HG03135 (cell line): ENCODE measurements around the gene CYBA.
"Not testable (repeated sequence)": the region's sequence is repeated elsewhere in the genome, so short reads cannot be mapped to it uniquely, and the experiment has no call there.

ENCODE experiments used
- ATAC-seq: cut with Tn5 transposase; IDR thresholded peaks from one replicate; pipeline ENCODE4 v1.9.1; 2021; ENCODE audit warnings: mild to moderate bottlenecking, moderate library complexity; ENCODE audit not compliant: unreplicated experiment

Gene CYBA

DNA sequence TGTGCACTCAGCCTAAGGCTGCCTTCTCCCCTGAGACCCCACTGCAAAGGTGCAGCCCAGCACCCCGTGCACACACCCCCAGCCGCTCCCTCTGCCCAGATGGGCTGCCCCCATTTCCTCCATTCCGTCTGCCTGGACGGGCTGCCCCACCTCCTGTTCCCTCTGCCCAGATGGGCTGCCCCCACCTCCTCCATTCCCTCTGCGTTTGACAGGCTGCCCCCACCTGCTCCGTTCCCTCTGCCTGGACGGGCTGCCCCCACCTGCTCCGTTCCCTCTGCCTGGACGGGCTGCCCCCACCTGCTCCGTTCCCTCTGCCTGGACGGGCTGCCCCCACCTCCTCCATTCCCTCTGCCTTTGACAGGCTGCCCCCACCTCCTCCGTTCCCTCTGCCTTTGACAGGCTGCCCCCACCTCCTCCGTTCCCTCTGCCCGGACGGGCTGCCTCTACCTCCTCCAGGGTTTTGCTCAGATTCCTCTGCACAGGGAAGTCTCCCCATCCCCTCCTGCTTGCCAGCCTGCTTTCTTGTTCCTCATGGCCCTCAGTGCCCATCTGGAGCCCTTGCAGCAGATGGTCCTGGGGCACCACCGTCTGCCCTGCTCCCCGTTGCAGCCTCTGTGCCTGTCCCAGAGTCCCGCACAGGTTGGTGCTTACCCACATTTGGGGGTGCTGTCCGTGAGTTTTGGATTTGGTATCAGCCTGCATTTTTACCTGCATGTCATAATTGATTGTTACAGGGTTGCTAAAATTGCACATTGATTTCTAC lies 35.9 kb downstream of the CYBA start:
- no peak for ATAC-seq

DNA sequence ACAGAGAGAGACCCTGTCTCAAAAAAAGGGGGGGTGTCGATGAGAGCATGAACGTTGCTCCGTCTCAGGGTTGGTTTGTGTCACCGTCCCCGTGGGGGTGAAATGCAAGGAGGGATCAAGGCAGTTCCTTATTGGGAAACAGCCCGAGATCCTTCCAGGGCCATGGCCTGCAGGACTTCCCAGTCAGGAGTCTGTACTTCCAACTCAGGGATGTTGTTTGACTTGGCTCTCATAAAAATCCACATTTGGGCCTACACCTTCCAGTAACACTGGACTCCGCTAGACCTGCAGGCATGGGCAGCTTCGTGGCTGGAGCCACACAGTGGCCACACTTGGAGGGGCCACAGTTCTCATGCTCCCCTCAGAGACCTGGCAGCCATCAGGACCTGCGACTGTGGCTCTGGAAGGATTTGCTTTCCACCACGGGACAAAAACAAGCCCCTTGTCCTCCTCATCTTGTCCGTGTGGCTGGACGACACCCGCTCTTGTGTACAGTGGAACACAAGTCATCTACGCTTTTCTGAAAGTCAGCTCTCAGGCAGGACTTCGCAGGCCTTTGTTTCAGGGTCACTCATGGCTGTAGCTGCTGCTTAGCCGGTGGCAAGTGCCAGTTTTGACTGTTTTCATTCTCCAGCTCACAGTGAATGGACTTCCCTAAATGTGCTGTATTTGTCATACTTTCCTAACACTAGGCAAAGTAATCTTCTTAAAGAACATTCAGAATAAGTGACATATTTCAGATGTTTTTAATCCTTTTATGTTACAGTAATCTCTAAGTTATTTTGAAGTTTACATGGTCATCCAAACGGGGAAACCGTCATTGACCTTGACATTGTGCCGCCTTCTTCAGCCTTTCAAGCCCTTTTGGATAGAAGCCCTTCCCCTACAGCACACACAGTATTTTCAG lies 36.7 kb downstream of the CYBA start:
- no peak for ATAC-seq

DNA sequence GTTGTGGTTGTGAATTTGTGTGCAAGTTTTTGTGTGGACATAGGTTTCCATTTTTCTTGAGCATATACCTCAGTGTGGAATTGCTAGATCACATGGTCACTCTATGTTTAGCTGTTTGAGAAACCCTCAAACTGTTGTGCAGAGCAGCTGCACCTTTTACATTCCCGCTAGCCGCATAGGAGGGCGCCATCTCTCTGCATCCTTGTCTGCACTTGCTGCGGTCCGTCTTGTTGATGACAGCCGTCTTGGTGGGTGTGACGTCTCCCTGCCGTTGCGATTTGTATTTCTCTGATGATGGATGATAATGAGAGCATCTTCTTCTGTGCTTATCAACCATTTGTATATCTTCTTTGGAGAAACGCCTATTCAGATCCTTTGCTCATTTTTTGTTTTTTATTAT lies 37.6 kb downstream of the CYBA start:
- ATAC-seq = no peak

DNA sequence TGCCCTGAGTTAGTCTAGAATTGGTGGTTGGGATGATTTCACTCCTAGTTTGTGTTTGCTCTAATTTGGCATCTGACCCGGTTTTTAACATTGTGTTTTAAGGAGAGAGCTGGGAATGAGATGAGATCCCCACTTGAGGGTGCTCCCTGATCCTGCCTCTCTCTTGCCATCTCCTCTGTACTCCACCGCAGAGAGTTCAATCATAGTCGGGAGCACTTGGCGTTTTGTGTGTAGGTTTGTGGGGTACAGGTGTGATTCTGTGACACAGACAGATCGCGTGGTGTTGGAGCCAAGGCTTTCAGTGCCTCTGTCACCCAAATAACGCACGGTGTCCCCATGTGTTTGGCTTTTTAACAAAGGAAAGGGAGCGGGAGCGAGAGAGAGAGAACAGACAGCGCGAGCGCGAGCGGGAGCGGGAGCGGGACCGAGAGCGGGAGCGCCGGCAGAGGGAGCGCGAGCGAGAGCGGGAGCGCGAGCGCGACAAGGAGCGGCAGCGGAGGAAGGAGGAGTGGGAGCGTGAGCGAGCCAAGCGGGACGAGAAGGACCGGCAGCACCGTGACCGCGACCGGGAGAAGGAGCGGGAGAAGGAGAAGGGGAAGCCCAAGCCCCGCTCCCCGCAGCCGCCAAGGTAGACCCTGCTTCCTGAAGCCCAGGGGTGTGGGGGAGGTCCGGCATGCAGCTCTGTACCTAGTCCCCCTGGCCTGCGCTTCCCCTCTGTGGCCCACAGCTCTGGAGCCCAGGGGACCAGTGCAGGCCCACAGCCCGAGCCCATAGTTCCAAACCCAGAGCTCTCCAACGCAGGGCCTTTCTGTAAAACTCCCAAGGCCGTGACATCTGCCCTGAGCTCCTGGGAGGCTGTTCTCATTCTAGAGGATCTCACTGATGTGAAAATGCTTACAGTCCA lies 39.7 kb downstream of the CYBA start:
- no peak for ATAC-seq

DNA sequence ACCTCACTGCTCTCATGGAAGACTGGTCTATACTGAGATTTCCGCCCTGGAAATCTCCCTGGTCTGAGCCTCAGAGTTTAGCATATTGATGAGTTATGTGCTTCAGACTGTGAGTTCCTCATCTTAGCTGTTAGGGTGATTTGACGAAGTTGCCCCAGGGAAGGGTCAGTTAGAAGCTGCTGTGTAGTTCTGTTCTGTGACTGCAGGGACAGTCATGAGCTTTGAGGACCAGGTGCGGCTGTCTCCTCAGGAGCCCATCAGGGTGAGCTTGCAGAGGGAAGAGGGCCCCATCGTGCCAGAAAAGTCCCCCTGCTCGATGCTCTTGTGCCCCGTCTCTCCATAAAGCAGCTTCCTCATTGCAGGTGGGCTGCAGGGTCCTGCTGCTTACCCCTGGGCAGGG lies 40.8 kb downstream of the CYBA start:
- no peak for ATAC-seq

DNA sequence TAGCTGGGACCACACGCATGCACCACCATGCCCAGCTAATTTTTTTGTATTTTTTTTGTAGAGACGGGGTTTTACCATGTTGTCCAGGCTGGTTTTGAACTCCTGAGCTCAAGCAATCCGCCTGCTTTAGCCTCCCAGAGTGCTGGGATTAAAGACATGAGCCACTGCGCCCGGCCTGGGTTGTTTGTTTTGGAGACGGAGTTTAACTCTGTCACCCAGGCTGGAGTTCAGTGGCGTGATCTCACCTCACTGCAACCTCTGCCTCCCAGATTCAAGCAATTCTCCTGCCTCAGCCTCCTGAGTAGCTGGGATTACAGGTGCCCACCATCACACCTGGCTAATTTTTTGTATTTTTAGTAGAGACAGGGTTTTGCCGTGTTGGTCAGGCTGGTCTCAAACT lies 41.4 kb downstream of the CYBA start:
- ATAC-seq = not testable (repeated sequence)

DNA sequence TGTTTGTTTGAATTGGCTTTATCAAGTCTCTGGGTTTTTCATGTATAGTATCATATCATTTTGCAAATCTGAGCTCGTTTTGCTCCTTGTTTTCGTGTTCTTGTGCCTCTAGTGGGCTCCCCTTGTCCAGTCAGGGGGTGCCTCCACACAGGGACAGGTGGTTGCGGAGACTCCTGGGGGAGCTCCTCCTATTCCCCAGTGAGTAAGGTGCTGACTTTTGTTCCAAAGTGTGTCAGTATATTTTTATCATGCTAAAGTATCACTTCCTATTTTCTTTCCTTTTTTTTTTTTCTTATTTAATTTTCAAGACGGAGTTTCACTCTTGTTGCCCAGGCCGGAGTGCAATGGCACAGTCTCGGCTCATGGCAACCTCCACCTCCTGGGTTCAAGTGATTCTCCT lies 42.8 kb downstream of the CYBA start:
- ATAC-seq = no peak

DNA sequence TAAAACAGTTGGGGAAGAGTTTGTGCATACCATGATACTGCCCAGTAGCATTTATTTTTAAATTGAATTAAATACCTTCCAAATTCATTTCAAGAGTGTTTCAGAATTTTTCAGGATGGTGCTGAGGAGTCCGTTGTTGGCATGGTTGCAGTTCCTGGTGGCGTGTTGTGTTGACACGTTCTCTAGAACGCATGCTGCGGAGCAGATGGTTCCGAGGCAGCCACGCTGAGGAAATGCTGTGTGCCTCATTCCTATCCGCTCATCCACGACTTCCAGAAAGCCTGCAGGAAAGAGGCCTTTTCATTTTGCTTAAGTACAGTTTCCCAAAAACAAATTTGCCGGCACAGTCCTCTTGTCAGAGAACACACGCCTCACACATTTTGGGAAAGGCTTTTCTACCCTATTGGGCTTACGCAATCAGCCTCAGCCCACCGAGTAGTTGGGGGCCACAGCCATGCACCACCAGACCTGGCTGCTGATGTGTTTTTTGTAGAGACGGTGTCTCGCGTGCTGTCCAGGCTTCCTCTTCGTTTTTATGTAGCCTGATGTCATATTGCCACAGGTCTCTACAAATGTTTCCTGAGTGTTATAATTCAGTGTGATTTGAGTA lies 44.6 kb downstream of the CYBA start:
- ATAC-seq = no peak

DNA sequence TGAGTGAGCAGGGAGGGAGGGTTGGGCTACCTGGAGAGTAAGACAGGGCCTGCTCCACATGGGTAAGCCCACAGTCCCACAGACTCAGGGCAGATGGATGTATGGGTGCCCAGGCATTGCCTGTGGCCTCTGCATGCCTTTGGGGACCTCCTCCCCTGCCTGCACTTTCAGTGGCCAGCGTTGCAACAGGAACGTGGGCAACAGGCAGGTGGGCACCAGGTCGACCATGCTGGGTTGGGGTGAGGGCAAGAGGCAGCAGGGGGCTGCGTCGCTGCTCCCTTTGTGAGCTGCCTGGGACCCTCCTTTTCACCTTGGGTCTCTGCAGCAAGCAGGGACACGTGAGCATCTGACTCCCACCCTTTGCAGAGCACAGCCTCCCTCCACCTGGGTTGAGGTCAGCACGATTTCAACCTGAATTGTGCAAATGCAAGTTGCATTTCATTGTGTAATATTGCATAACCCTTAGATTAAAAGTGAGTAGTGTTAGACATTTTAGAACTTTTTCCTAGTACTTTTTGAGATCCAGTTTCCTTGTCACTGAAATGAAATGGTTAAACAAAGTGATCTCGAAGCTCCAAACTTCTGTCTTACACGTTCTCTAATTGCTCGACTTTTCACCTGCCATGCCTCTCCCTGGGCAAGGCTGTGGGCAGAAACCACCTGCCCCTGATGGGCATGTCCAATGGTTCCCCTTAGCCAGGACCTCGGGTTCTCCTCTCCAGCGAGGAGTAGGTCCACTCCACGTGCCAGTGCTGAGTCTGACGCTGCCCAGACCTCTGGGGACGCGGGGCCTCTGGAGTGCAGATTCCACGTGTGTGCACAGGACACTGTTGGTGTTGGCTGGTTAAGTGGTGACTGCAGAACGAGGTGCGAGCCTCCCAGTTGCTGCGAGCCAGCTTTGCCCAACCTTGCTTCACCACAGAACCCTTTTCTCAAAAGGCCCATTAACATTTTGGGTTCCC lies 45.4 kb downstream of the CYBA start:
- ATAC-seq = no peak

DNA sequence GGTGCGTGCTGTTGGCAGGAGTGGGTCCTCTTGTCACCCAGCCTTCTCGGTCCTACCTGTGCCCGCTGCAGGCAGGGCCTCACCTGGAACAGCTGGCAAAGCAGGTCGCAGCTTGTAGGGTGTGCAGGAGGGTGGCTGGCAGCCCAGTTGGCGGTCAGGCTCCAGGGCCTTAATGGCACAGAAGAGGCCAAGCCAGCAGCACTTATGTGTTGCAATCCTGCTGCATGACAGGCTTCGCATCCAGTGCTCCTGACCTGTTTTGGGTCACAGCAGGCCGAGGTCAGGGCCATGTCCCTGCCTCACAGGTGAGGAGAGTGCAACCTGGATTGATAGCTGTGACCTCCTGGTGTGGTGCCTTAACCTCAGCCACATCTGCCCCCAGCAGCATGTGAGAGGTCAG lies 48.8 kb downstream of the CYBA start:
- no peak for ATAC-seq

DNA sequence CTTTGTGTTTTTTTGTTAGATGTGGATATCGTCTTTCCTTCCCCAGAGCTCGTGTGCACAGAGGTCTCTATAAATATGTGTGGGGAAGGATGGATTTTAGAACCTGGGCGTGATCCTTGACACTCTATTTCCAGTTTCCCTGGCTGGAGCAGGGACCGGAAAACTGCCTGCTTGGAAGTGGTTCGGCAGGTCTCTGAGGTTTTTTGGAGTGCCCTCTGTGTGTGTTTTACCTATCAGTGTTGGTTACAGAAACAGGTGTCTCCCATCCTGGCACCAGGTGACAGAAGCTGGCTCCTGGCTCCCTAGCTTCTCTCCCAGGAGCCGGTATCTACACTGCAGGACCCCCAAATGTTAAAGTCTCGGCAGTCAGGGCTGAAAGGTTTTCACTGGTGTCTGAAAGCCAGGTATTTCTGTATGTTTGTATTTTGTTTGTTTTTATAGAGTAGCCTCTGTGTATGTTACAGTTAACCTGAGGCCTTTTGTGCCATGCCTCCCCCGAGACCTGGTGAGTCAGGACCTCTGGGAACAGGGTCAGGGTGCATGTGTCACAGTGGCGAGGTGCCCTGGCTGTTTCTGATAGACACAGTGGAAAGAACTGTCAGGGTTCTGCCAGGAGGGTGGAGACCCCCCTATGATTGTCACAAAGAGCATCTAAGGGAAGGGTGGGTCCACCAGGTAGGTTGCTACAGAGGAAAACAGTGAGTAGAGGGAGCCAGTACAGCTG lies 49.4 kb downstream of the CYBA start:
- ATAC-seq = no peak

DNA sequence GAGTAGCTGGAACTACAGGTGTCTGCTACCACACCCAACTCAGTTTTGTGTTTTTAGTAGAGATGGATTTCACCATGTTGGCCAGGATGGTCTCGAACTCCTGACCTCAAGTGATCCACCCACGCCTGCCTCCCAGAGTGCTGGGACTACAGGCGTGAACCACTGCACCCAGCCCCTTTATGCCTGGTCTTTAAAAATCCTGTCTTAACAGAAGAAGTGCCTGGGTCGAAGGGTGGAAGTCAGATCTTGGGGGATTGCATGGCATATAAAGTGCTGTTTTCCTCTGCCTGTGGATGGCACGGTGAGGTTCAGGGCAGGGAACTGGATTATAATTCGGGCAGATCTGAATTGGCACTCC lies 50.3 kb downstream of the CYBA start:
- ATAC-seq = no peak

DNA sequence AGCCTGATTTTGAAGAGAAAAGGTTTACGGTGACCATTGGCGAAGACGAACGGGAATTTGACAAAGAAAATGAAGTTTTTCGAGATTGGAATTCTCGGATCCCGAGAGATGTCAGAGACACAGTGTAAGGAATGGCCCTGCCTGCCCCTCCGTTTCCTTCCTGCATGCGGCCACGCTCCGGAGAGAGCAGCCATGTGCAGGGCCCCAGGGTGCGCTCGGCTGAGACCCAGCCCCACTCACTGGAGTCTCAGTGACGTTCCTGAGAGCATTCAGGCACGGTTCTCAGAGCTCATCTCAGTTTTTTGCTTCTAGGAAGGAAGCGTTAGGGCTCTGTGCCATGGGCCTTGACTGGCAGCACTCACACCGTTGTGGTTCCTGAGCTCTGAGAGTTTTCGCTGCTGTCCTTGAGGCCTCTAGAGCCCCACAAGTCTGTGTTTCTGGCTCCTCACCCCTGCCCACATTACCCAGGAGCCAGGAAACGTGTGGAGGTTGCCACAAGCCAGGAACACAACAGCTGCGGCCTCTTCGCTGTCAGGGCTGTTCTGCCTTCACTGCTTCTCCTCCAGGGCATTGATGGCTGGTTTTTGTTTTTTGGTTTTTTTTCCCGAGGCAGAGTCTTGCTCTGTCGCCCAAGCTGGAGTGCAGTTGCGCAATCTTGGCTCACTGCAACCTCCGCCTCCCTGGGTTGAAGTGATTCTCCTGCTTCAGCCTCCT lies 50.9 kb downstream of the CYBA start:
- ATAC-seq = no peak

DNA sequence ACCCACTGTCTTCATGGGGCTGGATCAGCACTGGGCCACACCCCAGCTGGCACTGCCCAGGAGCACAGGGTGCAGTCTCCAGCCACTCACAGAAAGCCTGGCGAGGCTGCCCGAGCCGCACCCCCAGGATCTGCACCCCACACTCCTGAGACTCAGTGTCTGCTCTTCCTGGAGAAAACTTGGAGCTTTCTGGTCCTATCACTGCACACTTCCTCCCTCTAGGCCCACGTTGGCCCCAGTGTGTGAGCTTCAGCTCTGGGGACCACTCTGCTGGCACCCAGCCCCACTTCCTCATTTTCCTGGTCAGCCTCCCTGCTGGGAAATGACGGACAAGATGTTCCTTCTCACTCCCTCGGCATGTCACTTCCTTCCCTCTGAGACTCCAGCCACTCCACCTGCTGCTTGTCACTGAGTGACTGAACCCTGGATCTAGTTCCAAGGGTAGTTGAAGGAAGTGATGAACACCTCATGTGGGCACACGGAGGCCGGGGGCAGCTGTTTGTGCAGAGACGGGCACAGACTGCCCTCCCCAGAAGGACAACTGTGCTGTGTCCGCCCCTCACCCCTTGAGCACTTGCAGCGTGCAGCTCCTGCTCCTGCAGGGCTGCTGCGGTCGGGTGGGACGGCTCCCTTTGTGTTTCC lies 51.6 kb downstream of the CYBA start:
- no peak for ATAC-seq

DNA sequence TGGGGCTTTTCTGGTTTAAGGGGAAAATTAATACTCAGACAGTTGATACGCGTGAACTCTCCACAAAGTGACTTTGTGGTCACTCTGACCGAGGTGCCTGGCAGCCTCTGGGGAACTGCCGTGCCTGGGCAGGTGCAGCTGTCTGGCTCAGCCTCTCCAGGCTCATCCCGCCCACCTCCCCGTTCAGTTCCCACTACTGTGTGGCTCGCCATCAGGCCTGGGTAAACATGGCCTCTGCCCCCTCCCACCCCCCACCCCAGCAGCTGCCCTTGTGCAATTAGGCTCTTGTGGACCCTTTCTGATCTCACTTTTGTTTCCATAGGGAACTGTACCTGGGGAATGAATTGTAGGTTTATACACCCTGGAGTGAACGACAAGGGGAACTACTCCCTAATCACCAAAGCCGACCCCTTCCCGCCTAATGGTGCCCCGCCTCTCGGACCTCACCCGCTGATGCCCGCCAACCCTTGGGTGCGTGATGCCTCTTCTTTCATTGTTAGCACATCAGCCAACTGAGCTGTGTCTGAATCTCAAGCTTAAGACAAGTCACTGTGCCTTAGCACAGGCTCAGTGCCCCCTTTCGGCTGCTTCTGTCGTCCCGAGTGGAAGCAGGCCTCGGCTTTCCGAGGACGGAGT lies 52.9 kb downstream of the CYBA start:
- no peak for ATAC-seq

DNA sequence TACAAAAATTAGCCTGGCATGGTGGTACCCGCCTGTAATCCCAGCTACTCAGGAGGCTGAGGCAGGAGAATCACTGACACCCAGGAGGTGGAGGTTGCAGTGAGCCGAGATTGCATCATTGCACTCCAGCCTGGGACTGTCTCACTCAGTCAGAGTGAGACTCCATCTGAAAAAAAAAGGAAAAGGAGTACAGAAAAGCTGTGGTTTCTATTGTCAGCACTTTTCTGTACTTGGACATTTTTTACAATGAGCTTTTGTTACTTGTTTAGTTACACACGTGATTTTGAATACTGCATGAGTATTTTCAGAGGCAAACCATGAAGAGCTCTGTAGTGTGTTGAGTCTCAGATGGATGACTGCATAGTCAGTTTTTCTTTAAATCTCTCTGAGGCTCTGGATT lies 54.4 kb downstream of the CYBA start:
- ATAC-seq = no peak

DNA sequence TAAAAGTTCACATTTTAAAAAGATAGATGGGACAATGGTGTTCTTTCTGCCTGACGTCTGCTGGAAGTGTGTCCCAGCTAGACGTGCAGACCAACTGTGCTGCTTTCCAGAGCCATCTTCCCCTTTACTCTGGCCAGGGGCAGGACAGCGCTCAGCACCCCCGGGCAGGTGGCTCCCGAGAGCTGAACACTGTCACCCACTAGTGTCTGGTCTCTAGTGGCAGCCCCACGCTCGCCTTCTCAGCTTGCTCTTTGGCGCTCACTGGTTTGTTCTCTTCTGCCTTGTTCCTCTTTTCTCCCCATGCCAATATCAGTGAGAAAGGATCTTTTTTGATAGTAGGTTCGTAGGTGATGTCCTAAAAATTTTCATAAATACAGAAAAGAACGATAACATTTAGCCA lies 54.9 kb downstream of the CYBA start:
- ATAC-seq = no peak

DNA sequence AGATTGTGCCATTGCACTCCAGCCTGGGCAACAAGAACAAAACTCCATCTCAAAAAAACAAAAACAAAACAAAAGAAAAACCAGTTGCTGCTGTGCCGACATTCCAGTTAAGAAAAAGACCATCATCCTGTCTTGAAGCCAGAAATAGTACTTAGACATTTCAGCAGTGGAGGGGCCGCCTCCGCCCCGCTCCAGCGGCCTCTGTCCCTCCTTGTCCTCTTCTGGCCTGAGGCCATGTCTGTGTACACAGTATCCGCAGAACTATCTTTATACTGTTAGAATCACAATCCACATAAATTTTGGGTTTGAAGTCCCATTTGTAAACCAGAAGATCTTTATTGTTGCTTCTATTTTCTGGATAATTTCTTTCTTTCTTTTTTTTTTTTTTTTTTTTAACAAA lies 55.8 kb downstream of the CYBA start:
- ATAC-seq = no peak
